K562 (cell line): ENCODE results near the gene CAMK2A. TPM values are rescaled to one million over a fixed set of nuclear protein-coding genes. Genes with fewer than 3 reads are reported as not detected.

Experiments
- CAMTA2 ChIP-seq: fragments of 250-450 bp; sonication (Bioruptor Pico); conservative IDR thresholded peaks from 2 replicates; pipeline ENCODE4 v1.5.1; 2022
- CHD4 ChIP-seq: fragments of 200-600 bp; sonication (generic); IDR thresholded peaks from 3 replicates; pipeline ENCODE4 v1.6.1; 2012; ENCODE audit warnings: low read depth, mild to moderate bottlenecking, mixed read lengths, low read length, inconsistent platforms; ENCODE audit not compliant: insufficient read depth, insufficient replicate concordance, poor library complexity, severe bottlenecking
- FOXM1 ChIP-seq, 2 experiments: fragments of 450-650 bp in 1 of 2; sonication (generic) in 1 of 2; formaldehyde crosslinking in 1 of 2; IDR thresholded peaks; 2 replicates each; pipeline versions ENCODE4 v1.6.1 to v1.9.0; 2017 to 2022; ENCODE audit warnings: low read depth in 2 of 2, mild to moderate bottlenecking in 2 of 2, missing genetic modification reagents in 1 of 2, moderate library complexity in 1 of 2
- GABPA ChIP-seq: fragments of 200-800 bp; sonication (Bioruptor generic); conservative IDR thresholded peaks from 2 replicates; pipeline ENCODE4 v1.6.1; 2016; ENCODE audit warnings: low read depth, missing genetic modification characterization, missing compliant biosample characterization
- HMGN3 ChIP-seq: IDR thresholded peaks from 2 replicates; pipeline ENCODE4 v1.6.1; 2011; ENCODE audit warnings: borderline replicate concordance, low read depth, mild to moderate bottlenecking, mixed read lengths, low read length; ENCODE audit not compliant: insufficient read length; ENCODE audit errors: extremely low read depth
- HOXB6 ChIP-seq: fragments of 250-450 bp; sonication (Bioruptor Pico); IDR thresholded peaks from 2 replicates; pipeline ENCODE4 v1.5.1; 2022; ENCODE audit warnings: mild to moderate bottlenecking, borderline replicate concordance
- TCF3 ChIP-seq: sonication (generic); formaldehyde crosslinking; IDR thresholded peaks from 2 replicates; pipeline ENCODE4 v1.4.0; 2020; ENCODE audit warnings: mild to moderate bottlenecking, missing genetic modification reagents
- ZC3H4 ChIP-seq: sonication (generic); formaldehyde crosslinking; IDR thresholded peaks from 2 replicates; pipeline ENCODE4 v1.9.0; 2021; ENCODE audit warnings: missing genetic modification reagents, borderline replicate concordance
- ZNF408 ChIP-seq: fragments of 250-450 bp; sonication (Bioruptor Pico); IDR thresholded peaks from 2 replicates; pipeline ENCODE4 v1.4.0; 2020; ENCODE audit warnings: low read depth, mild to moderate bottlenecking, moderate library complexity
- ZNF507 ChIP-seq: conservative IDR thresholded peaks from 2 replicates; pipeline ENCODE4 v1.6.1; 2017; ENCODE audit warnings: missing genetic modification characterization, missing compliant biosample characterization
- polyA plus RNA-seq, 8 experiments: library from polyadenylated mRNA; depleted of rRNA in 4 of 8; stranded (reverse) in 5 of 8; unstranded in 3 of 8; fragments of >200 nt; fragmentation: Nextera tagmentation in 2 of 8; fragmentation: Illumina TruSeq in 1 of 8; extraction: Ambion mirVana in 2 of 8; extraction: Trizol in 1 of 8; gene quantifications; 2 replicates each; pipeline versions ENCODE4 v1.2.1 to v1.2.3, GENCODE V29; 2011 to 2014; ENCODE audit warnings: inconsistent platforms in 1 of 8, missing spikeins in 1 of 8
- total RNA-seq, 7 experiments: library from RNA; depleted of rRNA in 6 of 7; stranded (reverse); fragments of >200 nt in 6 of 7; fragmentation: Illumina TruSeq in 2 of 7; extraction: Trizol in 2 of 7; gene quantifications; 2 replicates each; pipeline versions ENCODE4 v1.2.1 to v1.2.3, GENCODE V29; 2011 to 2021; ENCODE audit warnings: low replicate concordance in 1 of 7
- TF ChIP-seq, protein P1 (sequence below), 2 experiments: IDR thresholded peaks; 2 replicates each; pipeline ENCODE4 v1.6.1; 2011; ENCODE audit warnings: borderline replicate concordance in 1 of 2, control low read depth in 1 of 2, low read depth in 1 of 2, low read length in 1 of 2, mild to moderate bottlenecking in 1 of 2, mixed read lengths in 1 of 2, moderate library complexity in 1 of 2; ENCODE audit not compliant: insufficient read depth in 1 of 2, insufficient read length in 1 of 2, poor library complexity in 1 of 2, severe bottlenecking in 1 of 2; ENCODE audit errors: extremely low read depth in 1 of 2

CAMK2A gene
- total and polyA plus RNA-seq, 9 of the 15 experiments (the other 6 are each of a cell fraction or from before 2014, with no cell fraction given): 0.01 to 0.18 (median 0.04) TPM; not detected in 6

DNA sequence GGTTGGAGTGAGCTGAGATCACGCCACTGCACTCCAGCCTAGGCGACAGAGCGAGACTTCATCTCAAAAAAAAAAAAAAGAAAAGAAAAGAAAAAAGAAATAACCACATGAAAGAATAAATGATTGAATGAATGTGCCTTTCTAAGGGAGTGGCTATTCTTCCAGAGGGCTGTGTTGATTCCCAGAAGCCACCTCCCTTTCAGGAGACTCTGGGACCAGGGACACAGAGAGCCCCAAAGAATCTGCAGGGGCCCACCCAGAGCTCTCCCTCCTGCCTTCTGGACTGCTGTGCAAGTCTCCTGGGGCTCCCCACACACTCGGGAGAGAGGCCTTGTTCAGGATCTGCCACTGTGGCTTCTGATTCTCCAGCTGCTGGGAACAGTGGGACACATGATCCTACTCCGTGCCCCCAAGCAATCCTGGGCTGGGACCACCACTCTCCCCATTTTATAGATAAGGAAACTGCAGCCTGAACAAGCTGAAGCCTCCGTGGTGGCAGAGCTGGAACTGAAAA lies 23.6 kb downstream of the CAMK2A start (continued):
- TF ChIP-seq, protein P1, sequence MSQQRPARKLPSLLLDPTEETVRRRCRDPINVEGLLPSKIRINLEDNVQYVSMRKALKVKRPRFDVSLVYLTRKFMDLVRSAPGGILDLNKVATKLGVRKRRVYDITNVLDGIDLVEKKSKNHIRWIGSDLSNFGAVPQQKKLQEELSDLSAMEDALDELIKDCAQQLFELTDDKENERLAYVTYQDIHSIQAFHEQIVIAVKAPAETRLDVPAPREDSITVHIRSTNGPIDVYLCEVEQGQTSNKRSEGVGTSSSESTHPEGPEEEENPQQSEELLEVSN (IDR thresholded peaks at IDR 0.05; ENCODE audit: borderline replicate concordance in 1 of 2, extremely low read depth in 1 of 2, insufficient read depth in 1 of 2, insufficient read length in 1 of 2, low read depth in 1 of 2, low read length in 1 of 2, poor library complexity in 1 of 2, severe bottlenecking in 1 of 2): no peak
- TF ChIP-seq HOXB6 (CRISPR knock-in tag) (no peak), CAMTA2 (CRISPR knock-in tag) (no peak), CHD4 (no peak), ZNF408 (no peak), ZC3H4 (CRISPR knock-in tag) (no peak), TCF3 (no peak), FOXM1 (IDR thresholded peaks at IDR 0.05; ENCODE audit: low read depth) (no peak), FOXM1 (CRISPR knock-in tag; IDR thresholded peaks at IDR 0.05; ENCODE audit: low read depth) (no peak), GABPA (tag) (no peak), HMGN3 (no peak), ZNF507 (tag) (no peak)
